Left lobe of liver (tissue), 2 donors: ENCODE data around the gene SPATS1. TPM values are rescaled to one million over a fixed set of nuclear protein-coding genes. Genes with fewer than 3 reads are reported as not detected.

ENCODE experiments used
- ATAC-seq: fragments of 200-7000 bp; cut with Tn5 transposase; one replicate; pipeline ENCODE4 v1.9.1; 2020; ENCODE audit warnings: mild to moderate bottlenecking, moderate library complexity
- DNase-seq: peaks from one replicate; pipeline ENCODE4 v3.0.0-alpha.2; 2020; ENCODE audit warnings: low spot score
- total RNA-seq: library from RNA; stranded (reverse); gene quantifications from one replicate; pipeline ENCODE4 v1.2.1, GENCODE V29; 2021
- donor health status: DM: no; HTN: no; CAD: no; lungs with moderate emphysema.
- donor health status: DM: no; HTN: yes; CAD: no.

The SPATS1 gene
- not detected for total RNA-seq

- peak; percentile 27 for ATAC-seq
- DNase-seq, result no peak
Measured at GRCh38 chr6:44342489-44342888, at the start of gene SPATS1. Gene SPATS1 (plus strand): TSS chr6:44342650. CDS start chr6:44343096, 446 bp downstream.

- DNase-seq, result no peak
- no peak for ATAC-seq
Measured at GRCh38 chr6:44292661-44293365, 49.6 kb upstream of the SPATS1 start.

GRCh38 chr6:44294832-44295791, 47.3 kb upstream of the SPATS1 start:
- DNase-seq (no peak), ATAC-seq (no peak)

- ATAC-seq (peak; percentile 78), DNase-seq (no peak)
Measured at GRCh38 chr6:44297063-44298038, 45.1 kb upstream of the SPATS1 start.

GRCh38 chr6:44298055-44298803, 44.2 kb upstream of the SPATS1 start:
- DNase-seq, result no peak
- peak; percentile 56 for ATAC-seq

- no peak for DNase-seq
- no peak for ATAC-seq
Measured at GRCh38 chr6:44298864-44299263, 43.6 kb upstream of the SPATS1 start.

GRCh38 chr6:44300292-44300823, 42.1 kb upstream of the SPATS1 start:
- no peak for DNase-seq
- ATAC-seq, result no peak

- ATAC-seq (no peak), DNase-seq (no peak)
Measured at GRCh38 chr6:44301106-44301505, 41.3 kb upstream of the SPATS1 start.

- DNase-seq (no peak), ATAC-seq (no peak)
Measured at GRCh38 chr6:44301782-44302564, 40.5 kb upstream of the SPATS1 start.

GRCh38 chr6:44302856-44303255, 39.6 kb upstream of the SPATS1 start:
- ATAC-seq (no peak), DNase-seq (no peak)

GRCh38 chr6:44303842-44304241, 38.6 kb upstream of the SPATS1 start:
- DNase-seq, result no peak

GRCh38 chr6:44304282-44305199, 37.9 kb upstream of the SPATS1 start:
- DNase-seq, result no peak
- ATAC-seq, result peak; percentile 69

More at GRCh38 chr6:44303842-44304241, 38.6 kb upstream of the SPATS1 start:
- ATAC-seq, result no peak

GRCh38 chr6:44305200-44305725, 37.2 kb upstream of the SPATS1 start:
- DNase-seq, result no peak
- no peak for ATAC-seq

GRCh38 chr6:44306710-44307109, 35.7 kb upstream of the SPATS1 start:
- no peak for ATAC-seq
- DNase-seq, result no peak

- DNase-seq, result no peak
- no peak for ATAC-seq
Measured at GRCh38 chr6:44307217-44307616, 35.2 kb upstream of the SPATS1 start.

- no peak for ATAC-seq
- DNase-seq, result no peak
Measured at GRCh38 chr6:44309092-44309491, 33.4 kb upstream of the SPATS1 start.

- DNase-seq (no peak), ATAC-seq (no peak)
Measured at GRCh38 chr6:44309631-44310030, 32.8 kb upstream of the SPATS1 start.

GRCh38 chr6:44310241-44310640, 32.2 kb upstream of the SPATS1 start:
- DNase-seq, result no peak

More at GRCh38 chr6:44310241-44310640, 32.2 kb upstream of the SPATS1 start:
- no peak for ATAC-seq
